GM23248 (cell line): ENCODE data around the gene ARHGAP24. TPM values are rescaled to one million over a fixed set of nuclear protein-coding genes. Genes with fewer than 3 reads are reported as not detected.
"Not testable (repeated sequence)": the region's sequence is repeated elsewhere in the genome, so short reads cannot be mapped to it uniquely, and the experiment has no call there.

Source experiments
- DNase-seq: peaks from one replicate; pipeline ENCODE4 v3.0.0-alpha.2; 2015
- H2AFZ ChIP-seq: fragments of 200-600 bp; sonication (generic); 2 replicates; pipeline ENCODE4 v1.6.1; 2016; ENCODE audit warnings: antibody characterized with exemption
- H3F3A ChIP-seq: fragments of 200-600 bp; sonication (generic); 2 replicates; pipeline ENCODE4 v1.6.1; 2016; ENCODE audit warnings: mild to moderate bottlenecking, antibody characterized with exemption, mixed run types; ENCODE audit not compliant: insufficient read depth
- H3K27ac ChIP-seq: fragments of 200-600 bp; sonication (generic); 2 replicates; pipeline ENCODE4 v1.5.1; 2016; ENCODE audit warnings: mild to moderate bottlenecking
- H3K27me3 ChIP-seq: fragments of 200-600 bp; sonication (generic); replicated peaks from 2 replicates; pipeline ENCODE4 v1.6.1; 2016; ENCODE audit warnings: mild to moderate bottlenecking; ENCODE audit not compliant: insufficient read depth
- H3K36me3 ChIP-seq: fragments of 200-600 bp; sonication (generic); 2 replicates; pipeline ENCODE4 v1.6.1; 2016; ENCODE audit warnings: low read depth, mild to moderate bottlenecking
- H3K4me1 ChIP-seq: fragments of 200-600 bp; sonication (generic); 2 replicates; pipeline ENCODE4 v1.6.1; 2016; ENCODE audit warnings: mild to moderate bottlenecking; ENCODE audit not compliant: insufficient read depth
- H3K4me2 ChIP-seq: fragments of 200-600 bp; sonication (generic); one replicate; pipeline ENCODE4 v1.6.1; 2016; ENCODE audit warnings: mild to moderate bottlenecking; ENCODE audit not compliant: unreplicated experiment
- H3K4me3 ChIP-seq: fragments of 200-600 bp; sonication (generic); 2 replicates; pipeline ENCODE4 v1.5.1; 2016; ENCODE audit warnings: mild to moderate bottlenecking
- H3K79me2 ChIP-seq: fragments of 200-600 bp; sonication (generic); 2 replicates; pipeline ENCODE4 v1.6.1; 2016; ENCODE audit warnings: mild to moderate bottlenecking; ENCODE audit not compliant: insufficient read depth
- H3K9ac ChIP-seq: fragments of 200-600 bp; sonication (generic); 2 replicates; pipeline ENCODE4 v1.6.1; 2016; ENCODE audit warnings: mild to moderate bottlenecking
- H3K9me2 ChIP-seq: fragments of 200-600 bp; sonication (generic); 2 replicates; pipeline ENCODE4 v1.6.1; 2016; ENCODE audit warnings: mixed run types, mild to moderate bottlenecking, moderate library complexity; ENCODE audit not compliant: insufficient read depth
- H3K9me3 ChIP-seq: fragments of 200-600 bp; sonication (generic); one replicate; pipeline ENCODE4 v1.6.1; 2017; ENCODE audit warnings: low read depth
- H4K20me1 ChIP-seq: fragments of 200-600 bp; sonication (generic); 2 replicates; pipeline ENCODE4 v1.6.0; 2016; ENCODE audit not compliant: insufficient read depth
- EZH2 ChIP-seq: fragments of 200-600 bp; sonication (generic); IDR thresholded peaks from 2 replicates; pipeline ENCODE4 v1.6.1; 2018; ENCODE audit warnings: antibody characterized with exemption, mild to moderate bottlenecking; ENCODE audit not compliant: insufficient read depth, poor library complexity, severe bottlenecking
- EZH2phosphoT487 ChIP-seq: fragments of 200-600 bp; sonication (generic); IDR thresholded peaks from 2 replicates; pipeline ENCODE4 v1.6.1; 2018; ENCODE audit warnings: antibody characterized with exemption, moderate library complexity, mild to moderate bottlenecking, low read depth; ENCODE audit not compliant: insufficient read depth
- WGBS, 2 experiments: methylation state at CpG; one replicate each; pipeline ENCODE4 v1.1.6; 2015 to 2017; ENCODE audit warnings: low lambda C conversion rate in 2 of 2, low coverage in 1 of 2; ENCODE audit errors: missing lambda C conversion rate in 2 of 2; 5-methylcytosine and 5-hydroxymethylcytosine counted together
- in situ Hi-C: fragments of 300-500 bp; cut with MboI; formaldehyde crosslinking; loops from 2 replicates; pipeline ENCODE4 v1.15.0; 2020
- polyA plus RNA-seq: library from polyadenylated mRNA; unstranded; fragments of >200 nt; fragmentation: Nextera tagmentation; extraction: Ambion mirVana; gene quantifications from 2 replicates; pipeline ENCODE4 v1.2.1, GENCODE V29; 2016
- total RNA-seq: library from RNA; depleted of rRNA; stranded (reverse); fragments of >200 nt; shearing (Covaris generic); gene quantifications from 2 replicates; pipeline ENCODE4 v1.2.3, GENCODE V29; 2014

Gene ARHGAP24
- total and polyA plus RNA-seq, 2 experiments from 2014 or later, result 24.1 to 31.6 TPM

- H3K79me2 ChIP-seq, result peaks cover 97% of the 10 kb centered on the region
- peak; percentile 76 for DNase-seq
These were observed 367.6 kb downstream of the ARHGAP24 start for GRCh38 chr4:85842540-85842939.

DNA sequence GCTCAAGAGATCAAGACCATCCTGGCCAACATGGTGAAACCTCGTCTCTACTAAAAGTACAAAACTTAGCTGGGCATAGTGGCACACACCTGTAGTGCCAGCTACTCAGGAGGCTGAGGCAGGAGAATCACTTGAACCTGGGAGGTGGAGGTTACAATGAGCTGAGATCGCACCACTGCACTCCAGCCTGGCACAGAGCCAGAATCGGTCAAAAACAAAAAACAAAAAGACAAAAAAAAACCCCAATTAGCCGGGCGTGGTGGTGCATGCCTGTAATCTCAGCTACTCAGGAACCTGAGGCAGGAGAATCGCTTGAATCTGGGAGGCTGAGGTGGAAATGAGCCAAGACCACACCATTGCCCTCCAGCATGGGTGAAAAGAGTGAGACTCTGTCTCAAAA, 378.8 kb downstream of the ARHGAP24 start:
- H3K27ac ChIP-seq, H3K36me3 ChIP-seq, H3K27me3 ChIP-seq, H3K4me3 ChIP-seq, H2AFZ ChIP-seq, H3K9me2 ChIP-seq, H3K4me2 ChIP-seq, in situ Hi-C loops, H3K9me3 ChIP-seq, H3K9ac ChIP-seq, DNase-seq, H3F3A ChIP-seq, H3K4me1 ChIP-seq, H4K20me1 ChIP-seq: not testable (repeated sequence)
- peaks cover 96% of the 10 kb centered on the region for H3K79me2 ChIP-seq
- 92% methylated on average over 6 of the region's 6 CpGs for WGBS, 2 experiments

More at GRCh38 chr4:85842540-85842939, 367.6 kb downstream of the ARHGAP24 start:
- no peaks in the 10 kb centered on the region; the same call in 1 of the 2 replicates for H4K20me1 ChIP-seq
- no peaks in the 10 kb centered on the region for H3K9me2 ChIP-seq
- no peak overlapping the region for H2AFZ ChIP-seq
- WGBS, 2 experiments, result 24 to 26% methylated on average over 7 of the region's 7 CpGs
- H3K36me3 ChIP-seq, result no peaks in the 10 kb centered on the region
- 0 out of 2 replicates have a peak, but pooled peaks cover 3% of the 10 kb centered on the region for H3F3A ChIP-seq
- no peak for TF ChIP-seq EZH2phosphoT487
- no peak for TF ChIP-seq EZH2
- peaks cover 10% of the 10 kb centered on the region for H3K4me1 ChIP-seq
- H3K27ac ChIP-seq, result peak overlapping the region; percentile 29; the same call in 1 of the 2 replicates
- no peak overlapping the region for H3K9ac ChIP-seq
- H3K4me3 ChIP-seq, result no peak overlapping the region
- peak overlapping the region; percentile 33 for H3K4me2 ChIP-seq
- in situ Hi-C loops, result no loop called here
- H3K9me3 ChIP-seq, result no peaks in the 10 kb centered on the region
- no peaks in the 10 kb centered on the region for H3K27me3 ChIP-seq

GRCh38 chr4:85854546-85854945, 379.6 kb downstream of the ARHGAP24 start:
- Histone ChIP-seq H3K9ac (no peak overlapping the region), H3K9me3 (no peaks in the 10 kb centered on the region), H3K27me3 (no peaks in the 10 kb centered on the region), H4K20me1 (no peaks in the 10 kb centered on the region), H3K4me3 (no peak overlapping the region), H3K36me3 (0 out of 2 replicates have a peak, but pooled peaks cover 6% of the 10 kb centered on the region), H2AFZ (no peak overlapping the region), H3F3A (peaks cover 4% of the 10 kb centered on the region; the same call in 1 of the 2 replicates), H3K79me2 (peaks cover 99% of the 10 kb centered on the region), H3K4me2 (no peak overlapping the region), H3K9me2 (no peaks in the 10 kb centered on the region), H3K27ac (no peak overlapping the region), H3K4me1 (peaks cover 5% of the 10 kb centered on the region)
- no peak for TF ChIP-seq EZH2
- TF ChIP-seq EZH2phosphoT487, result no peak
- DNase-seq, result no peak
- in situ Hi-C loops, result no loop called here
- 98 to 100% methylated on average over 2 of the region's 2 CpGs for WGBS, 2 experiments

DNA sequence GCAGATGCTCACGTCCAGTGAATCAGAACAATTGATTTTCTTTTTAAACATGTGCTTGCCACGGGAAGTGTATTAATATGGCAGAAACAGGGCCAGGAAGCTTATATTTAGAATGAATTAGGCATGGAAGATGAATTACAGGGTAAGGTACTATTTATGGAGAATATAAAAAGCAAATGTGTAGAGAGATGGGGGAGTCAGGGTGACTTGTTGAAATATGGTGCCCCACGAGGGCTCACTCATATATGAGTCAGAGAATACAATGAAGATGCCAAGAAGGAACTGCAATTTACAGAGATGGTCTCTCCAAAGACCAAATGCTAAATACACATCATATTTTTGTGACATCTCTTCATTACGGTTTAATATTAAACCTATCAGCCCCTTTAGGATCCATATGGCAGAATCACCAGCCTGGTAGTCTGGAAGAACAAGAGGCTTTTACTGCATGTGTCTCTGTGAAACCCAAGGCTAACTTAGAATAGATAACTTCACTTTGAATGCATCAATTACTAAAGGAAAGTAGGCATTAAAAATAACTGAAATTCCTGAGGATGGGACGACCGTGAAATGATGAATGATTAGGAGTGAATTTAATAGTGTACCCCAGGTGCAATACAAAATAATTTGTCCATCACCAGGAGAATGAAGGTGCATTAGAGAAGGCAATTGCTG, 385.3 kb downstream of the ARHGAP24 start:
- peak; percentile 82 for DNase-seq
- WGBS, 2 experiments, result 13 to 22% methylated on average over 6 of the region's 6 CpGs
- Histone ChIP-seq H3K9me3 (no peaks in the 10 kb centered on the region), H3K27me3 (no peaks in the 10 kb centered on the region), H4K20me1 (no peaks in the 10 kb centered on the region), H3K4me1 (peaks cover 24% of the 10 kb centered on the region), H3K9ac (no peak overlapping the region), H3K79me2 (peaks cover 90% of the 10 kb centered on the region), H3F3A (peaks cover 25% of the 10 kb centered on the region), H3K4me2 (peak overlapping the region; percentile 50), H3K27ac (peak overlapping the region; percentile 49), H2AFZ (no peak overlapping the region), H3K9me2 (no peaks in the 10 kb centered on the region), H3K36me3 (0 out of 2 replicates have a peak, but pooled peaks cover 6% of the 10 kb centered on the region), H3K4me3 (peak overlapping the region; percentile 12)
- in situ Hi-C loops, result no loop called here
- TF ChIP-seq EZH2phosphoT487 (no peak), EZH2 (no peak)
